Activated T-cell treated with anti-CD3 and anti-CD28 coated beads, Interleukin-2, amount 50 U/mL, for 1 hour (primary cell): ENCODE measurements around the gene SIL1.

Experiments
- DNase-seq: peaks from one replicate; pipeline ENCODE4 v3.0.0-alpha.2; 2020

Gene SIL1

GRCh38 chr5:138951986-138952735, 246.0 kb downstream of the SIL1 start:
- DNase-seq = no peak

GRCh38 chr5:138951091-138951985, 246.8 kb downstream of the SIL1 start:
- no peak for DNase-seq

- no peak for DNase-seq
These were observed 247.6 kb downstream of the SIL1 start for GRCh38 chr5:138950421-138951031.

GRCh38 chr5:138949988-138950387, 248.2 kb downstream of the SIL1 start:
- DNase-seq = no peak

- no peak for DNase-seq
These were observed 249.0 kb downstream of the SIL1 start for GRCh38 chr5:138949223-138949574.

- no peak for DNase-seq
These were observed 249.5 kb downstream of the SIL1 start for GRCh38 chr5:138948471-138949222.

GRCh38 chr5:138947780-138948179, 250.4 kb downstream of the SIL1 start:
- DNase-seq = no peak

- DNase-seq = no peak
These were observed 251.2 kb downstream of the SIL1 start for GRCh38 chr5:138946831-138947560.

- DNase-seq = no peak
These were observed 251.9 kb downstream of the SIL1 start for GRCh38 chr5:138946241-138946623.

- DNase-seq = no peak
These were observed 252.5 kb downstream of the SIL1 start for GRCh38 chr5:138945421-138946240.

GRCh38 chr5:138944527-138945322, 253.4 kb downstream of the SIL1 start:
- no peak for DNase-seq

- no peak for DNase-seq
These were observed 254.5 kb downstream of the SIL1 start for GRCh38 chr5:138943599-138944173.

GRCh38 chr5:138942861-138943260, 255.3 kb downstream of the SIL1 start:
- no peak for DNase-seq

- no peak for DNase-seq
These were observed 256.1 kb downstream of the SIL1 start for GRCh38 chr5:138942066-138942465.

- DNase-seq = no peak
These were observed 259.6 kb downstream of the SIL1 start for GRCh38 chr5:138938526-138938925.

- DNase-seq = no peak
These were observed 260.5 kb downstream of the SIL1 start for GRCh38 chr5:138937392-138938387.

- no peak for DNase-seq
These were observed 261.2 kb downstream of the SIL1 start for GRCh38 chr5:138936968-138937345.

GRCh38 chr5:138936225-138936967, 261.8 kb downstream of the SIL1 start:
- no peak for DNase-seq
